DOHH2 (cell line): ENCODE results near the gene GPR171.

ENCODE experiments used
- EZH2phosphoT487 ChIP-seq: fragments of 200-600 bp; sonication (generic); IDR thresholded peaks from 2 replicates; pipeline ENCODE4 v1.6.1; 2017; ENCODE audit warnings: borderline replicate concordance, mild to moderate bottlenecking, antibody characterized with exemption, low read length, moderate library complexity, mixed read lengths
- TF ChIP-seq, protein P1 (sequence below): fragments of 200-600 bp; sonication (generic); IDR thresholded peaks from one replicate; pipeline ENCODE4 v1.5.1; 2014; ENCODE audit warnings: antibody characterized with exemption, mild to moderate bottlenecking, low read depth, low read length; ENCODE audit not compliant: poor library complexity, severe bottlenecking

DNA sequence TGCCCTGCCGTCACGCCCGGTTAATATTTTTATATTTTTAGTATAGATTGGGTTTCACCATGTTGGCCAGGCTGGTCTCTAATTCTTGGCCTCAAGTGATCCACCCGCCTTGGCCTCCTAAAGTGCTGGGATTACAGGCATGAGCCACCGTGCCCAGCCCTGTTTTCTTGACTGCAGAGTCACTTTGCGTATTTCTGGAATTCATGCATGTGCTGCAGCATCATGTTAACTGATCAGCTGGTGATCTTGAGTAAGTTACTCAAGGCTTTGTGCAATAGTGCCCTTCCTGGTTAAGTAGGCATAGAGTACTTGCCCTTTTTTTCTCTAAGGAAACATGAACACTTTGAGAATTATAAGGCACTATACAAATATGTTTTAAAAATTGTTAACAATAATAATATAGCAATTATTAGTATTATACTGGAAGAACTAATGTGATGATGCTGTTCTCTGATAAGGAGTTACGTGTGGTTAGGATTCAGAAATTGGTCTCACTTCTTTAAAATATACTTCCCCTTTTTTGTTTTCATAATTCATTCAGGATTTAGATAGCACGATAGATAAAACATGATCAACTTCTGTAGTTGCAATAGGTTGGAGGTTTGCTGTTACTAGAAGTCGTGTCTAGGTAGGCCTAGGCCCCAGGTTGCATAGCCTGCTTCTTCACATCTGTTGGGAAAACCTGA lies 33.6 kb downstream of the GPR171 start:
- TF ChIP-seq, protein P1, sequence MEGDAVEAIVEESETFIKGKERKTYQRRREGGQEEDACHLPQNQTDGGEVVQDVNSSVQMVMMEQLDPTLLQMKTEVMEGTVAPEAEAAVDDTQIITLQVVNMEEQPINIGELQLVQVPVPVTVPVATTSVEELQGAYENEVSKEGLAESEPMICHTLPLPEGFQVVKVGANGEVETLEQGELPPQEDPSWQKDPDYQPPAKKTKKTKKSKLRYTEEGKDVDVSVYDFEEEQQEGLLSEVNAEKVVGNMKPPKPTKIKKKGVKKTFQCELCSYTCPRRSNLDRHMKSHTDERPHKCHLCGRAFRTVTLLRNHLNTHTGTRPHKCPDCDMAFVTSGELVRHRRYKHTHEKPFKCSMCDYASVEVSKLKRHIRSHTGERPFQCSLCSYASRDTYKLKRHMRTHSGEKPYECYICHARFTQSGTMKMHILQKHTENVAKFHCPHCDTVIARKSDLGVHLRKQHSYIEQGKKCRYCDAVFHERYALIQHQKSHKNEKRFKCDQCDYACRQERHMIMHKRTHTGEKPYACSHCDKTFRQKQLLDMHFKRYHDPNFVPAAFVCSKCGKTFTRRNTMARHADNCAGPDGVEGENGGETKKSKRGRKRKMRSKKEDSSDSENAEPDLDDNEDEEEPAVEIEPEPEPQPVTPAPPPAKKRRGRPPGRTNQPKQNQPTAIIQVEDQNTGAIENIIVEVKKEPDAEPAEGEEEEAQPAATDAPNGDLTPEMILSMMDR = no peak
- TF ChIP-seq EZH2phosphoT487 = no peak
